Melanocyte of skin (primary cell): ENCODE data around the gene STK40. TPM values are rescaled to one million over a fixed set of nuclear protein-coding genes. Genes with fewer than 3 reads are reported as not detected.

Experiments
- small RNA-seq, 2 donors: library from RNA; depleted of rRNA; stranded (forward); fragments of <200 nt; gene quantifications; one replicate each; pipeline ENCODE3, GENCODE V24; 2012
- total RNA-seq, 2 donors: library from RNA; depleted of rRNA; stranded (reverse); fragments of >200 nt; gene quantifications; 2 replicates each; pipeline ENCODE4 v1.2.3, GENCODE V29; 2012

STK40 gene, protein sequence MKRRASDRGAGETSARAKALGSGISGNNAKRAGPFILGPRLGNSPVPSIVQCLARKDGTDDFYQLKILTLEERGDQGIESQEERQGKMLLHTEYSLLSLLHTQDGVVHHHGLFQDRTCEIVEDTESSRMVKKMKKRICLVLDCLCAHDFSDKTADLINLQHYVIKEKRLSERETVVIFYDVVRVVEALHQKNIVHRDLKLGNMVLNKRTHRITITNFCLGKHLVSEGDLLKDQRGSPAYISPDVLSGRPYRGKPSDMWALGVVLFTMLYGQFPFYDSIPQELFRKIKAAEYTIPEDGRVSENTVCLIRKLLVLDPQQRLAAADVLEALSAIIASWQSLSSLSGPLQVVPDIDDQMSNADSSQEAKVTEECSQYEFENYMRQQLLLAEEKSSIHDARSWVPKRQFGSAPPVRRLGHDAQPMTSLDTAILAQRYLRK
- total RNA-seq = 10 to 100 TPM; 17.6 to 22.0 TPM

GRCh38 chr1:36385410-36386264 lies at the start of gene STK40:
Gene STK40 (minus strand): TSS chr1:36385924. CDS start chr1:36361332, 24,592 bp downstream.

GRCh38 chr1:36397378-36398230 lies 11.9 kb upstream of the STK40 start, which contains the start of gene LSM10:
Gene LSM10 (minus strand): TSS chr1:36397908. CDS start chr1:36394129, 3,779 bp downstream.

GRCh38 chr1:36323636-36324352 lies 61.9 kb downstream of the STK40 start, which contains the start of gene EVA1B:
Gene EVA1B (minus strand): TSS chr1:36323645. CDS start chr1:36323037, 608 bp downstream.

DNA sequence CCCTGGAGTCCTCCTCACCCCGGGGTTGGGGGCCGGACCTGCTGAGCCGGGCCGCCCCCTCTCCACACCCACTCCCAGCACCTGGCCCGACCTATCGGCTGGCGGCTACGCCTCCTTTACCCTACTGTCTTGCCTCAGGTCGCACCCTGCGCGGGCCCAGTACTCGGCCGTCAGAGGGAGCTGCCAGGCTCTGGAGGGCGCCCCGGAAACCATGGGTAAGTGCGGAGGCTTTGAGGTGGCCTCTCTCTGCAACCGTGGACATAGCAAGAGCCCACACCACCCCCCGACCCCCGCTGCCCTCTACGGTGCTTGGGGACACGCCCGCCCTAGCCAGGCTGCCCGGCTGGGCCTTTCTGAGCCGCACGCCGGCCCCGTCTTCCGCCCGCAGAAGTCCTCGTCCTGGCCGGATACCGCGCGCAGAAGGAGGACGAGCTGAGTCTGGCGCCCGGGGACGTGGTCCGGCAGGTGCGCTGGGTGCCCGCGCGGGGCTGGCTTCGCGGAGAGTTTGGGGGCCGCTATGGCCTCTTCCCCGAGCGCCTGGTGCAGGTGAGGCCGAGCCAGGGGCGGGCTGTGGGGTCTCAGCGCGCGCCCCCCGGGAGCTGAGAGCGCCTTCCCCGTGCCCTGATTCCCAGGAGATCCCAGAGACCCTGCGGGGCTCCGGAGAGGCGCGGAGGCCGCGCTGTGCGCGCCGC lies 79.4 kb downstream of the STK40 start, which contains the start of gene SH3D21:
Gene SH3D21, plus strand, starts transcription at position 159 of the 692 bp plus-strand sequence. Its CDS starts 53 bp downstream, at position 212.

Small RNAs within 50 kb of the gene (small RNA-seq; reads per million reads assigned to genes)
- gene RNU4-27P = 0 to 0.26 reads per million in 2 donors
- gene SNORA63C = 0.93 to 1.6 reads per million in 2 donors

Other genes with a start within 250 kb of the STK40 start
- 10 to 100 TPM; 82.9 to 93.2 TPM for gene TRAPPC3, start 236.4 kb downstream of the STK40 start, total RNA-seq
- 100 to 1,000 TPM; 135 to 144 TPM for gene MAP7D1, start 229.8 kb downstream of the STK40 start, total RNA-seq
- 100 to 1,000 TPM; 108 to 144 TPM for gene THRAP3, start 161.5 kb downstream of the STK40 start, total RNA-seq
- gene SH3D21, start 79.6 kb downstream of the STK40 start, total RNA-seq = 1 to 10 TPM; 2.3 to 6.2 TPM
- 10 to 100 TPM; 54.7 to 74.6 TPM for gene EVA1B, start 62.3 kb downstream of the STK40 start, total RNA-seq
- 10 to 100 TPM; 11.0 to 14.0 TPM for gene LSM10, start 12.0 kb upstream of the STK40 start, total RNA-seq
- 1 to 10 TPM; 5.7 to 6.2 TPM for gene OSCP1, start 64.5 kb upstream of the STK40 start, total RNA-seq
- 100 to 1,000 TPM in 1 of 2 donors, 10 to 100 TPM in 1; 70.9 to 122 TPM for gene MRPS15, start 78.5 kb upstream of the STK40 start, total RNA-seq
- under 1 TPM in 1 of 2 donors, not detected in 1; under 0.01 TPM for gene CSF3R, start 97.0 kb upstream of the STK40 start, total RNA-seq